HG03175 (cell line): ENCODE measurements around the gene ABHD16A.

Experiments used
- ATAC-seq: cut with Tn5 transposase; IDR thresholded peaks from one replicate; pipeline ENCODE4 v1.9.1; 2021; ENCODE audit warnings: mild to moderate bottlenecking, moderate library complexity; ENCODE audit not compliant: unreplicated experiment

The ABHD16A gene

DNA sequence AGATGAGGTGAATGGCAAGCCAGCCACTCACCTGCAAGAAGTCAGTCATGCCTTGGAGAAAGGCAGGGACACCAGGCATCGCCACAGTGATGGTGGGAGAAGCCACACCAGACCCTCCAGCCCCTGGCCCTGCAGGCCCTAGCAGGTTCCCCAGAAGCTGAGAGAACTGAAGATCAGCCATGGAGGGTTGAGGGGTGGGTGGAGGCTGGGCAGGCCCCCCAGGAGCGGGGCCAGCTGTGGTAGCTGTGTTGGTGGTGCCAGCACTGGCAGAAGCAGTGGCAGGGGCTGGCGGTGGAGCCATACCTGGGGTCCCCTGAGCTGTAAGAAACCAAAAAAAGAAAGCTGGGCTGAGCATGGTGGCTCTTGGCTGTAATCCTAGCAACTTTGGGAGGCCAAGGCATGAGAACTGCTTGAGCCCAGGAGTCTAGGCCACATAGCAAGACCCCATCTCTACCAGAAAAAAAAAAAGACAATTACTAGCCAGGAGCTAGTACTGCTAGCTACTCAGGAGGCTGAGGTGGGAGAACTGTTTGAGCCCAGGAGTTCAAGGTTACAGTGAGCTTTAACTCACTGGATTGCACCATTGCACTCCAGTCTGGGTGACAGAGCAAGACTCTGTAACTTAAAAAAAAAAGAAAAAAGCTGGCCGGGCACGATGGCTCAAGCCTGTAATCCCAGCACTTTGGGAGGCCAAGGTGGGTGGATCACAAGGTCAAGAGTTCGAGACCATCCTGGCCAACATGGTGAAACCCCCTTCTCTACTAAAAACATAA, 60.1 kb downstream of the ABHD16A start:
- no peak for ATAC-seq

DNA sequence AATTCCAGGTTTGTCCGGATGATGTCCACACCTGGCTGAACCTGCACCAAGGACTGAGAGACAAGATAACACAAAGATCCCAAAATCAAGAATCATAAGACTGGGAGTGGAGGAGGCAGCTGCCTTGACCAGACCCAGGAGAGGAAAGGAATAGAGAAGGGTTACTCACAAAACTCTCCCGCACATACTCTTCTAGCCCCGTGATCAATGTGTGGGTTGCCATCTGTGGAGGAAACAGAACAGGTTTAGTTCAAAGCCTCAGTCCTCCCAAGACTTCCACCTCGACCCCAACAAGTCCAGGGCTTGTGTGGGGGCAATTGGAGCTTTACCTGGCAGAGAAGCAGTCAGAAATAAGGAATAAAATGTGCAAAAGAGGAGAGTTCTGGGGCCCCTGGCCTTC, 61.8 kb downstream of the ABHD16A start:
- no peak for ATAC-seq

DNA sequence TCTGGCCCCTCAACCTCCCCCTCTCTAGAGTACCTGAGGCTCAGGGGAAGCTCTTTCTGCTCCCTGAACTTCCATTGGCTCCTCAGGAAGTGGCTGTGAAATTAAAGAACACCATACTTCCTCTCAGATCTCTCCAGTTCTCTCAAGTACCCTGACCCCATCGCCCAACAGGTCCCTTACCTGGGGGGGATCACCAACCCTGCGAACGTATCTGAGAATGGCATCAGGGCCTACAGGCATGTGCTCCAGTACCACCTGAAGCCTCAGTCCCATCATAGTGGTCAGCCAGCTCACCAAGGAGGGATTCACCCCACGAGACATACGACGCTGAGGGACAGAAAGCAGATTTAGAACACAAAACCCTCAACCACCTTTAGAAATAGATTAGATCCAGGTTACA, 62.5 kb downstream of the ABHD16A start:
- no peak for ATAC-seq

- no peak for ATAC-seq
Observed at GRCh38 chr6:31639449-31639861, 63.7 kb downstream of the ABHD16A start.

DNA sequence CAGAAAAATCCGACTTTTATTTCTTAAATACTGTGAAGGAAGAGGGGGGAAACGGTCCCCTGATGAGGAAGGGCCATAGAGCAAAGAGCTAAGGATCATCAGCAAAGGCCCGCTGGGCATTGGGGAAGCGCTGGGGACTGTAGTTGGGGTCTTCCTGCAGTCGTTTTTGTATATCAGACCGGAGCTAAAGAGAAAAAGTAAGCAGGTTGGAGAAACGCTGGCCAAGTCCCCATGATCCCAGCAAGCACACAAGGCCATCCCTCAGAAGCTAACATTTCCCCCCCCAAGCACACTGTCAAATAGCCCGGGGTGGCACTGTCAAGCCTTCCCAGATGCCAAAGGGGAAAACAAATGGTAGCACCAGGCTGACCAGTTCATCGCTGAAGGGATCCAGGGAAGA, 64.1 kb downstream of the ABHD16A start:
- ATAC-seq = no peak
